Stomach (tissue), 9 donors: ENCODE measurements around the gene STAT5B. TPM values are rescaled to one million over a fixed set of nuclear protein-coding genes. Genes with fewer than 3 reads are reported as not detected.
"Not testable (repeated sequence)": the region's sequence is repeated elsewhere in the genome, so short reads cannot be mapped to it uniquely, and the experiment has no call there.

Experiments
- DNase-seq, 2 donors: peaks; one replicate each; pipeline versions ENCODE4 v3.0.0 to v3.0.0-alpha.2; 2013 to 2019
- H3K27ac ChIP-seq, 5 donors: fragments of 200-600 bp in 4 of 5; sonication (generic) in 4 of 5; one replicate each; pipeline ENCODE4 v1.5.1; 2013 to 2019; ENCODE audit warnings: mild to moderate bottlenecking in 1 of 5, moderate library complexity in 1 of 5
- H3K27me3 ChIP-seq, 3 donors: fragments of 200-600 bp; sonication (generic); one replicate each; pipeline ENCODE4 v1.5.1; 2017 to 2019; ENCODE audit warnings: mixed run types in 1 of 3
- H3K36me3 ChIP-seq, 4 donors: fragments of 200-600 bp; sonication (generic); 1 replicate in 3 of 4; 2 replicates in 1 of 4; pipeline ENCODE4 v1.5.1; 2016 to 2019
- H3K4me1 ChIP-seq, 4 donors: fragments of 200-600 bp; sonication (generic); one replicate each; pipeline ENCODE4 v1.5.1; 2016 to 2019
- H3K4me3 ChIP-seq, 4 donors: fragments of 200-600 bp; sonication (generic) in 3 of 4; one replicate each; pipeline ENCODE4 v1.5.1; 2016 to 2019; ENCODE audit warnings: mild to moderate bottlenecking in 1 of 4
- H3K9me3 ChIP-seq, 4 donors: fragments of 200-600 bp; sonication (generic); one replicate each; pipeline ENCODE4 v1.5.1; 2016 to 2019
- CTCF ChIP-seq, 7 experiments: fragments of 450-650 bp in 4 of 7; fragments of 200-600 bp in 3 of 7; sonication (generic) in 3 of 7; IDR thresholded peaks; one replicate each; pipeline ENCODE4 v1.5.1; 2016 to 2019; ENCODE audit warnings: antibody characterized with exemption in 7 of 7, control low read depth in 2 of 7, mild to moderate bottlenecking in 1 of 7
- EP300 ChIP-seq: sonication (generic); formaldehyde crosslinking; IDR thresholded peaks from one replicate; pipeline ENCODE4 v1.6.1; 2017; ENCODE audit warnings: antibody characterized with exemption
- POLR2A ChIP-seq, 4 donors: fragments of 450-650 bp; IDR thresholded peaks; one replicate each; pipeline ENCODE4 v1.6.1; 2016; ENCODE audit warnings: antibody characterized with exemption in 4 of 4, control low read depth in 2 of 4, mild to moderate bottlenecking in 1 of 4, moderate library complexity in 1 of 4
- POLR2AphosphoS5 ChIP-seq, 3 donors: sonication (generic); formaldehyde crosslinking; IDR thresholded peaks; one replicate each; pipeline ENCODE4 v1.6.1; 2016; ENCODE audit warnings: antibody characterized with exemption in 3 of 3
- WGBS, 5 donors: extraction: QIAGEN DNeasy Blood & Tissue Kit in 3 of 5; methylation state at CpG; one replicate each; pipeline versions ENCODE4 v1.1.5 to v1.1.7; 2013 to 2018; 5-methylcytosine and 5-hydroxymethylcytosine counted together
- intact Hi-C: fragments of 100-400 bp; cut with DNase I; formaldehyde crosslinking; loops from one replicate; pipeline ENCODE4 v1.15.1; 2023; ENCODE audit warnings: low total_unique reads
- polyA plus RNA-seq, 3 donors: library from polyadenylated mRNA; stranded (reverse); fragments of 200-250 nt; gene quantifications; one replicate each; pipeline ENCODE4 v1.2.3, GENCODE V29; 2013
- total RNA-seq, 5 donors: library from RNA; depleted of rRNA; stranded (reverse); fragments of >200 nt; gene quantifications; one replicate each; pipeline versions ENCODE4 v1.1.0 to v1.2.3, GENCODE V29; 2014 to 2016
- donor health status: healthy with polysubstance abuse.
- donor health status: Bipolar disorder and iron deficiency.
- donor health status: healthy.

STAT5B gene
- total and polyA plus RNA-seq, 8 donors, result 18.9 to 86.2 (median 52.4) TPM

GRCh38 chr17:42227849-42228700 lies 48.1 kb downstream of the STAT5B start:
- Histone ChIP-seq H3K9me3 (no peaks in the 10 kb centered on the region), H3K36me3 (peaks cover 18 to 51% (median 38%) of the 10 kb centered on the region in 4 donors), H3K27ac (peak overlapping the region in 3 of 5 donors; percentile 31 to 67 (median 49)), H3K4me1 (peaks cover 8 to 35% (median 16%) of the 10 kb centered on the region in 4 donors), H3K4me3 (no peak overlapping the region), H3K27me3 (no peaks in the 10 kb centered on the region)
- no peak for DNase-seq
- TF ChIP-seq POLR2AphosphoS5 (IDR thresholded peaks at IDR 0.05), result no peak
- no peak for TF ChIP-seq EP300
- TF ChIP-seq CTCF (IDR thresholded peaks at IDR 0.05), result no peak
- no peak for TF ChIP-seq POLR2A (IDR thresholded peaks at IDR 0.05)
- WGBS, 5 donors, result 63 to 73% (median 70%) methylated on average over 11 of the region's 11 CpGs
- intact Hi-C loops, result no loop called here

- no peak for TF ChIP-seq POLR2AphosphoS5 (IDR thresholded peaks at IDR 0.05)
- H3K36me3 ChIP-seq, result peaks cover 31 to 69% (median 56%) of the 10 kb centered on the region in 4 donors
- DNase-seq, result no peak
- no peaks in the 10 kb centered on the region for H3K27me3 ChIP-seq
- no peak overlapping the region for H3K27ac ChIP-seq
- intact Hi-C loops, result no loop called here
- no peak overlapping the region for H3K4me3 ChIP-seq
- 83 to 93% (median 88%) methylated on average over 5 of the region's 5 CpGs for WGBS, 5 donors
- H3K4me1 ChIP-seq, result peaks cover 8 to 24% (median 15%) of the 10 kb centered on the region in 4 donors
- no peaks in the 10 kb centered on the region for H3K9me3 ChIP-seq
Observed at GRCh38 chr17:42225646-42226045, 50.5 kb downstream of the STAT5B start.

- intact Hi-C loops, result no loop called here
Observed at GRCh38 chr17:42224651-42225050, 51.5 kb downstream of the STAT5B start.

GRCh38 chr17:42221886-42222745 lies 54.1 kb downstream of the STAT5B start:
- DNase-seq, result peak; percentile 55 to 82
- Histone ChIP-seq H3K36me3 (peaks cover 47 to 92% (median 75%) of the 10 kb centered on the region in 4 donors), H3K27ac (no peak overlapping the region), H3K4me1 (peaks cover 0 to 4% (median 0%) of the 10 kb centered on the region in 4 donors), H3K9me3 (no peaks in the 10 kb centered on the region), H3K4me3 (no peak overlapping the region), H3K27me3 (no peaks in the 10 kb centered on the region)
- TF ChIP-seq POLR2AphosphoS5 (IDR thresholded peaks at IDR 0.05) (no peak), POLR2A (IDR thresholded peaks at IDR 0.05) (no peak), CTCF (IDR thresholded peaks at IDR 0.05) (peak in 5 of 7 experiments; percentile 9 to 38 (median 18)), EP300 (no peak)
- intact Hi-C loops, result no loop called here
- WGBS, 5 donors, result 45 to 61% (median 50%) methylated on average over 3 of the region's 3 CpGs

More at GRCh38 chr17:42224651-42225050, 51.5 kb downstream of the STAT5B start:
- no peak overlapping the region for H3K27ac ChIP-seq
- no peaks in the 10 kb centered on the region for H3K9me3 ChIP-seq
- TF ChIP-seq POLR2AphosphoS5 (IDR thresholded peaks at IDR 0.05), result no peak
- H3K4me1 ChIP-seq, result peaks cover 8 to 24% (median 15%) of the 10 kb centered on the region in 4 donors
- DNase-seq, result no peak
- H3K27me3 ChIP-seq, result no peaks in the 10 kb centered on the region
- H3K36me3 ChIP-seq, result peaks cover 31 to 79% (median 66%) of the 10 kb centered on the region in 4 donors
- H3K4me3 ChIP-seq, result no peak overlapping the region
- WGBS, 5 donors, result 94 to 98% (median 97%) methylated on average over 6 of the region's 6 CpGs

GRCh38 chr17:42219280-42219679 lies 56.9 kb downstream of the STAT5B start:
- H3K4me3 ChIP-seq, intact Hi-C loops, H3K27me3 ChIP-seq, H3K4me1 ChIP-seq, DNase-seq, H3K9me3 ChIP-seq, H3K27ac ChIP-seq: not testable (repeated sequence)
- WGBS, 5 donors, result 100% methylated on average over 2 of the region's 17 CpGs; no CpG with 5 or more reads in 3 of the 5 donors
- peaks cover 59 to 95% (median 94%) of the 10 kb centered on the region in 4 donors for H3K36me3 ChIP-seq
